ENCODE measurements around the gene FUT6. TPM values are rescaled to one million over a fixed set of nuclear protein-coding genes. Genes with fewer than 3 reads are reported as not detected.
A peak's percentile ranks its signal among the peaks of the same experiment; 100 is the strongest.

Gene FUT6
- total RNA-seq, 4 donors from 2014 or later: 0.25 to 1.4 TPM; not detected in 2

GRCh38 chr19:5827342-5827890, 12.1 kb downstream of the FUT6 start:
- DNase-seq (ENCODE audit: low spot score in 2 of 2): no peak
- no peaks in the 10 kb centered on the region for H3K9me3 ChIP-seq
- H3K36me3 ChIP-seq: no peaks in the 10 kb centered on the region
- peak overlapping the region; percentile 81 for H3K27ac ChIP-seq
- peak overlapping the region; percentile 54 for H3K4me3 ChIP-seq
- peaks cover 5% of the 10 kb centered on the region for H3K27me3 ChIP-seq
- TF ChIP-seq, protein P1, sequence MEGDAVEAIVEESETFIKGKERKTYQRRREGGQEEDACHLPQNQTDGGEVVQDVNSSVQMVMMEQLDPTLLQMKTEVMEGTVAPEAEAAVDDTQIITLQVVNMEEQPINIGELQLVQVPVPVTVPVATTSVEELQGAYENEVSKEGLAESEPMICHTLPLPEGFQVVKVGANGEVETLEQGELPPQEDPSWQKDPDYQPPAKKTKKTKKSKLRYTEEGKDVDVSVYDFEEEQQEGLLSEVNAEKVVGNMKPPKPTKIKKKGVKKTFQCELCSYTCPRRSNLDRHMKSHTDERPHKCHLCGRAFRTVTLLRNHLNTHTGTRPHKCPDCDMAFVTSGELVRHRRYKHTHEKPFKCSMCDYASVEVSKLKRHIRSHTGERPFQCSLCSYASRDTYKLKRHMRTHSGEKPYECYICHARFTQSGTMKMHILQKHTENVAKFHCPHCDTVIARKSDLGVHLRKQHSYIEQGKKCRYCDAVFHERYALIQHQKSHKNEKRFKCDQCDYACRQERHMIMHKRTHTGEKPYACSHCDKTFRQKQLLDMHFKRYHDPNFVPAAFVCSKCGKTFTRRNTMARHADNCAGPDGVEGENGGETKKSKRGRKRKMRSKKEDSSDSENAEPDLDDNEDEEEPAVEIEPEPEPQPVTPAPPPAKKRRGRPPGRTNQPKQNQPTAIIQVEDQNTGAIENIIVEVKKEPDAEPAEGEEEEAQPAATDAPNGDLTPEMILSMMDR (IDR thresholded peaks at IDR 0.05): no peak
- no peak for TF ChIP-seq POLR2AphosphoS5 (IDR thresholded peaks at IDR 0.05)
- WGBS: 43% methylated on average over 12 of the region's 37 CpGs
- peaks cover 35% of the 10 kb centered on the region for H3K4me1 ChIP-seq

DNA sequence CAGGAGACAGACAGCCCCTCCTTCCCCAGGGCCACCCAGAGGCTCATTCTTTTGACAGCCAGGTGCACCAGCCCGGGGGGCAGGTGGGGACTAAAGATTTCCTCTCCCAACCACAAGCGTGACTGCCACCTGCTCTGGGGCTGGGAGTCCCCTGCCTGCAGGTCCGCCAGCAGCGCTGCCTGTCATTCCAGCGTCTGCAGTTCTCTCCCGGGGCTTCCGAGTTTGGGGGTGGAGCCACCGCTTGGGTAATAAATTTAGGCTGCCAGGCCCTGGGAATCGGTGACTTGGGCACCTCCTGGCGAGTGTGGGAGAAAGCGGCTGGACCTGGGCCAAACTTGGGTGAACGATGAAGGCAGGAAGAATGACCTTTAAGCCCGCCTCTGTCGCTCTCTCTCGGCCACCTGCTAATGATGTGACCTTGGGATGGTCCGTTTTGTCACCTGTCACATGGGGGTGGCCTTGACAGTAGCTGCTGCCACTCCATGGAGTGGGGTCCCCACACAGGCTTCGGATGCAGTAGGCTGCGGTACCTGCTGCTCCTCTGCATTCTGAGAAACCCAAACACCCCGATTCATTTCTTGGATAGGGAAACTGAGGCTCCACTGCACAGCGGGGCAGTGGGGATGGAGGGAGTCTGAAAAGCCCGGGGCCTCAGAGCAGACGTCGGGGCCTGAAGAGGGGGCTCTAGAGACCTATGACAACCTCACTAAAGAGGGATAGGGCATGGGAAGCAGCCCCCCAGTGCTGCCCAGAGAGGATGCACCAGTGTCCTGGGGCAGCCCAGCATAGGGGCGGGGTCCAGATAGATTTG, 12.8 kb downstream of the FUT6 start:
- 19% methylated on average over 17 of the region's 24 CpGs for WGBS
- Histone ChIP-seq H3K27ac (no peak overlapping the region), H3K9me3 (no peaks in the 10 kb centered on the region), H3K4me1 (peaks cover 35% of the 10 kb centered on the region), H3K36me3 (no peaks in the 10 kb centered on the region), H3K4me3 (peak overlapping the region; percentile 54), H3K27me3 (peaks cover 5% of the 10 kb centered on the region)
- no peak for TF ChIP-seq EP300 (IDR thresholded peaks at IDR 0.05)
- TF ChIP-seq, protein P1 (IDR thresholded peaks at IDR 0.05): peak in 1 of 2 donors; percentile 20
- peak in 1 of 2 donors; percentile 80 for DNase-seq (ENCODE audit: low spot score in 2 of 2)

- no peak for DNase-seq (ENCODE audit: low spot score in 2 of 2)
- no peaks in the 10 kb centered on the region for H3K36me3 ChIP-seq
- H3K4me1 ChIP-seq: peaks cover 35% of the 10 kb centered on the region
- H3K27ac ChIP-seq: peak overlapping the region; percentile 30
- no peaks in the 10 kb centered on the region for H3K9me3 ChIP-seq
- TF ChIP-seq EP300 (IDR thresholded peaks at IDR 0.05) (no peak), POLR2A (IDR thresholded peaks at IDR 0.05) (no peak), POLR2AphosphoS5 (IDR thresholded peaks at IDR 0.05) (no peak)
- TF ChIP-seq, protein P1 (IDR thresholded peaks at IDR 0.05): no peak
- WGBS: 48% methylated on average over 8 of the region's 21 CpGs
- H3K4me3 ChIP-seq: no peak overlapping the region
- H3K27me3 ChIP-seq: peaks cover 5% of the 10 kb centered on the region
Observed at GRCh38 chr19:5825178-5825577, 14.3 kb downstream of the FUT6 start.

DNA sequence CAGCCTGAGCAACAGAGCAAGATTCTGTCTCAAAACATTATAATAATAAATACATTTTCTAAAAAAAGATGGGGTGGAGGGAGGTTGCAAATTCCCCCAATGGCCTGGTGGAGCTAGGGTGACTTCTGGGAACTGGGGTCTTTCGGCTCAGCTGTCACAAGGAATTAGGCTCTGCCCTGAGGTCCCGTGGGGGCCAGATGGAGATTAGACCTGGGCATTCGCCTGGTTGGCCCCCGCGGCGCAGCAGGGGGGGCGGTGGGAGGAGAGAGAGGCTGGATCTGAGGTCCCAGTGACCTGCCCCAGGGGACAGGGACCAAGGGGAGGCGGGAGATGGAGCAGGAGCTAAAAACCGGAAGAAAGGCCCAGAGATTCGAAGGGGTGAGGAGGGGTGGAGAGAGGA, 14.8 kb downstream of the FUT6 start:
- Histone ChIP-seq H3K4me3 (no peak overlapping the region), H3K36me3 (no peaks in the 10 kb centered on the region), H3K4me1 (peaks cover 34% of the 10 kb centered on the region), H3K27me3 (peaks cover 5% of the 10 kb centered on the region), H3K27ac (no peak overlapping the region), H3K9me3 (no peaks in the 10 kb centered on the region)
- DNase-seq (ENCODE audit: low spot score in 2 of 2): no peak
- 77% methylated on average over 10 of the region's 10 CpGs for WGBS
- TF ChIP-seq POLR2AphosphoS5 (IDR thresholded peaks at IDR 0.05): no peak
- TF ChIP-seq POLR2A (IDR thresholded peaks at IDR 0.05): no peak
- no peak for TF ChIP-seq EP300 (IDR thresholded peaks at IDR 0.05)
- TF ChIP-seq, protein P1 (IDR thresholded peaks at IDR 0.05): no peak

DNA sequence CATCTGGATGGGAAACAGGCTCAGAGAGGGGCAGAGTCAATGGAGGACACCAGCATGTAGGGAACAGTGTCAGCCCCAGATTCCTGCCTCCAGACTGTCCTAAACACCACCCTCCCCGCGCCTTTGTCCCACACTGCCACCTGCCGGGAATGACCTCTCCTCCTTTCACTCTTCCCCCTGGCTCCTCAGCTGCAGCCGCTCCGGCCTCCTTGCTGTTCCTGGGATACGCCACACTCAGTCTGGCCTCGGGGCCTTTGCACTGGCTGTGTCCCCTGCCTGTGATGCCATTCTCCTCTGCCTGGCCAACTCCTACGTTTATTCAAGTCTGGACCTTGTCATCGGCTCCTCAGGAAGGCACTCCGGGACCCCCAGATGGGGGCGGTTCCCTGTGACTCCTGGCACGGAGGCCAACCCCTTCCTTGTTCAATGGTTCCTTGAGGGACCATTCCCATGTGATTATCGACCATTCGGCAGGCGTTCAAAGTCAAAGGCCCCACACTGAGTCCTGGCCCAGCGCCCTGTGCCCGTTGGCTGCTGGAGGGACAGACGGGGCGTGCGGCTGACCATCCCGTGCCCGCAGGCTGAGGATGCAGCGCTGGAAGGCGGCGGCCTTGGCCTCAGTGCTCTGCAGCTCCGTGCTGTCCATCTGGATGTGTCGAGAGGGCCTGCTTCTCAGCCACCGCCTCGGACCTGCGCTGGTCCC, 15.8 kb downstream of the FUT6 start:
- Histone ChIP-seq H3K4me1 (peaks cover 24% of the 10 kb centered on the region), H3K36me3 (no peaks in the 10 kb centered on the region), H3K27ac (no peak overlapping the region), H3K27me3 (peaks cover 4% of the 10 kb centered on the region), H3K4me3 (no peak overlapping the region), H3K9me3 (no peaks in the 10 kb centered on the region)
- WGBS: 72% methylated on average over 14 of the region's 30 CpGs
- DNase-seq (ENCODE audit: low spot score in 2 of 2): no peak
- TF ChIP-seq POLR2AphosphoS5 (IDR thresholded peaks at IDR 0.05) (no peak), POLR2A (IDR thresholded peaks at IDR 0.05) (no peak), EP300 (IDR thresholded peaks at IDR 0.05) (no peak)
- TF ChIP-seq, protein P1 (IDR thresholded peaks at IDR 0.05): no peak
